ENCODE data around the gene NQO2. TPM values are rescaled to one million over a fixed set of nuclear protein-coding genes. Genes with fewer than 3 reads are reported as not detected.
A peak's percentile ranks its signal among the peaks of the same experiment; 100 is the strongest.
"Not testable (repeated sequence)": the region's sequence is repeated elsewhere in the genome, so short reads cannot be mapped to it uniquely, and the experiment has no call there.

The NQO2 gene
- total RNA-seq, 1 experiment from 2014 or later = 35.8 TPM

DNA sequence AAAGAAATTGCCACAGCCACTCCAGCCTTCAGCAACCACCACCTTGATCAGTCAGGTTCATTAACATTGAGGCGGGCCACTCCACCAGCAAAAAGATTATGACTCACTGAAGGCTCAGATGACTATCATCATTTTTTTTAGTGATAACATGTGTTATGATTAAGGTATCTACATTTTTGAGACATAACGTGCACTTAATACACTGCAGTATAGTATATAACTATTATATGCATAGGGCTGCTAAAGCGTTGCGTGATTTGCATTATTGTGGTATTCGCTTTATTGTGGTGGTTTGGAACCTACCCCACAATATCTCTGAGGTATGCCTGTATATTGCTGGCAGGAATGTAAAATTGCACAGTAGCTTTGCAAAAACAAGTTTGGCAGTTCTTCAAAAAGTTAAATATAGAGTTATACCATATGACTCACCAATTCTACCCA, 61.8 kb downstream of the NQO2 start:
- Mint-ChIP-seq H3K4me1 (ENCODE audit: low read depth, unreplicated experiment) (peaks cover 6% of the 10 kb centered on the region), H3K27me3 (ENCODE audit: insufficient read depth, unreplicated experiment) (no peaks in the 10 kb centered on the region), H3K27ac (ENCODE audit: unreplicated experiment) (no peak overlapping the region), H3K36me3 (ENCODE audit: insufficient read depth, unreplicated experiment) (peaks cover 14% of the 10 kb centered on the region), H3K9me3 (ENCODE audit: unreplicated experiment) (no peaks in the 10 kb centered on the region), H3K4me3 (ENCODE audit: unreplicated experiment) (no peak overlapping the region)
- Histone ChIP-seq H3K4me3 (ENCODE audit: low read depth, low read length) (no peak overlapping the region), H3K9me3 (no peaks in the 10 kb centered on the region), H3K4me1 (no peaks in the 10 kb centered on the region), H3K36me3 (ENCODE audit: control insufficient read depth, insufficient read depth, low read length) (no peaks in the 10 kb centered on the region), H3K27me3 (replicated peaks; ENCODE audit: control insufficient read depth, insufficient read depth, low read length) (no peaks in the 10 kb centered on the region)
- POLR2A ChIA-PET = no interaction called here
- CTCF ChIA-PET = interaction anchor here (0.7 to 1.1 kb wide), 2 partner anchors 8 to 186 kb away, joined by 3 to 4 read pairs; no protein-coding TSS in a partner anchor
- no TSS peak for BruUV-seq (replicated peaks)
- TF ChIP-seq, protein P1, sequence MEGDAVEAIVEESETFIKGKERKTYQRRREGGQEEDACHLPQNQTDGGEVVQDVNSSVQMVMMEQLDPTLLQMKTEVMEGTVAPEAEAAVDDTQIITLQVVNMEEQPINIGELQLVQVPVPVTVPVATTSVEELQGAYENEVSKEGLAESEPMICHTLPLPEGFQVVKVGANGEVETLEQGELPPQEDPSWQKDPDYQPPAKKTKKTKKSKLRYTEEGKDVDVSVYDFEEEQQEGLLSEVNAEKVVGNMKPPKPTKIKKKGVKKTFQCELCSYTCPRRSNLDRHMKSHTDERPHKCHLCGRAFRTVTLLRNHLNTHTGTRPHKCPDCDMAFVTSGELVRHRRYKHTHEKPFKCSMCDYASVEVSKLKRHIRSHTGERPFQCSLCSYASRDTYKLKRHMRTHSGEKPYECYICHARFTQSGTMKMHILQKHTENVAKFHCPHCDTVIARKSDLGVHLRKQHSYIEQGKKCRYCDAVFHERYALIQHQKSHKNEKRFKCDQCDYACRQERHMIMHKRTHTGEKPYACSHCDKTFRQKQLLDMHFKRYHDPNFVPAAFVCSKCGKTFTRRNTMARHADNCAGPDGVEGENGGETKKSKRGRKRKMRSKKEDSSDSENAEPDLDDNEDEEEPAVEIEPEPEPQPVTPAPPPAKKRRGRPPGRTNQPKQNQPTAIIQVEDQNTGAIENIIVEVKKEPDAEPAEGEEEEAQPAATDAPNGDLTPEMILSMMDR (IDR thresholded peaks at IDR 0.05; ENCODE audit: insufficient read depth in 1 of 2, low read depth in 1 of 2, low read length in 1 of 2, severe bottlenecking in 1 of 2, unreplicated experiment in 1 of 2) = no peak
- no peak for DNase-seq
- intact Hi-C loops (cut with micrococcal nuclease; ENCODE audit: unreplicated experiment) = loop anchor here (10.0 kb wide), 1 partner anchor 297 kb away; the partner anchor contains the start of gene WRNIP1

DNA sequence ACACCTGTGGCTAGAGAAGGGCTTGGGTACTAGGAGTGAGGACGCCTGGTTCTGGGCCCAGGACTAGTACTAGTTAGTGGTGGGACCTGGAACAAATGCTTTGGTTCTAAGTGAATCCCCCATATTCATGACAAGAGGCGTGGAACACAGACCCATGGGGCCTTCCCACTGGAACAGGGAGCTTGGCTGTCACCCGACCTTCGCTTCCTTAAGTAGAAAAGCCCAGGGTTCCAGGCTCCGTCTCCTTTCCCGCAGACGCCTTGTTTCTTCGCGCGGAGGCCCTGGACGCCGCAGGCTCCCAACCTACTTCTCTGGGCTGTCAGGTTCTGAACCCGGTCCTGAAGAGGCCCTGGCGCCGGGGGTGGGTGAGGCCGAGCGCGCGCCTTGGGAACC, 63.6 kb downstream of the NQO2 start:
- not testable (repeated sequence) for H3K4me1 Mint-ChIP-seq (ENCODE audit: low read depth, unreplicated experiment); H3K27me3 ChIP-seq (replicated peaks; ENCODE audit: control insufficient read depth, insufficient read depth, low read length); H3K36me3 ChIP-seq (ENCODE audit: control insufficient read depth, insufficient read depth, low read length); BruUV-seq (replicated peaks); H3K4me1 ChIP-seq; H3K9me3 ChIP-seq; H3K9me3 Mint-ChIP-seq (ENCODE audit: unreplicated experiment); H3K27me3 Mint-ChIP-seq (ENCODE audit: insufficient read depth, unreplicated experiment); DNase-seq
- ChIA-PET CTCF (interaction anchor here (0.8 to 1.2 kb wide), 4 partner anchors 64 to 166 kb away, joined by 3 to 12 read pairs (median 3); partner anchors contain the start of gene NQO2), POLR2A (interaction anchor here (1.0 kb wide), 5 partner anchors 10 to 74 kb away, joined by 3 to 17 read pairs (median 6); partner anchors contain the start of gene NQO2)
- Mint-ChIP-seq H3K27ac (ENCODE audit: unreplicated experiment) (peak overlapping the region; percentile 56), H3K36me3 (ENCODE audit: insufficient read depth, unreplicated experiment) (peaks cover 14% of the 10 kb centered on the region), H3K4me3 (ENCODE audit: unreplicated experiment) (peak overlapping the region; percentile 91)
- H3K4me3 ChIP-seq (ENCODE audit: low read depth, low read length) = peak overlapping the region; percentile 97
- intact Hi-C loops (cut with micrococcal nuclease; ENCODE audit: unreplicated experiment) = loop anchor here (10.0 kb wide), 1 partner anchor 299 kb away; the partner anchor contains the start of gene WRNIP1

DNA sequence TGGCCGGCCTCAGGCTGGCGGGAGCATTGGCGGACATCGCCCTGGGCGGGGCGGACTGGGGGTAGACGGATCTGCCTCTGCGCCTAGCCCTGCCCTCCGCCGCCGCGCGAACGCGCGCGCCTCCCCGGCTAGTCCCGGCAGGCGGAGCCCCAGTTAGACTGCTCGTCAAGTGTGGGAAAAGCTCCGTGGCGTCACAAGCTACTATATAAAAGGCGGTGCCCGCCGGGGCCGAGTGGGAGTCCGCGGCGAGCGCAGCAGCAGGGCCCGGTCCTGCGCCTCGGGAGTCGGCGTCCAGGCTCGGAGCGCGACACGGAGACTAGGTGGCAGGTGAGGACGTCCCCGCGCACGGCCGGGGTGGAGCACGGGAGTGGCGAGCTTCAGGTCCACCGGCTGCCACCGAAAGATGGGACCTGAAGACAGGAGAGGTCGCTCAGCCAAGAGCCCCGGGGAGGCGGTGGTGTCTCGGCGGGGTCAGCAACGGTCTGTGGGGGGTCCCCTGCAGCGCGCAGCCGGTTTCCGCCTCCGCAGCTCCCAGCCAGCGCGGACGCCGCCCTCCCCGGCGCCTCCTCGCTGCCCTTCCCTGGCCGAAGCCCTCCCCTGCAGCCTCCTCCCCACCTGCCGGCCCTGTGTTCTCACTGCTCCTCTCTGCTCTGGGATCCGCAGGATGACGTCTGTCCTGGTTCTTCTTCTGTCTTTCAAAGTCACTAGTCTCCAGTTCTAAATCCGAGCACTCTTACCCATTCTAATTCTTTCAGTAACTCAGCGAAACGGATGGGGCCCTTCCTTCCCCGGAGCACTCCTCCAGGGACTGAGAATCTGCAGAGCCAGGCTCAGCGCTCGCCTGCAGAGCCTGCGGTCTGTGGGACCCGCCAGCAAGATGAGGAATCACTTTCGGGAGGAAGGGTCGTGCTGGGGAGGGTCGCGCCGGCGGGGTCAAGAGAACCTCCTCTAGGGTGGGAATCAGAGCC, 64.3 kb downstream of the NQO2 start:
- POLR2A ChIA-PET = interaction anchor here (1.0 kb wide), 5 partner anchors 10 to 75 kb away, joined by 3 to 17 read pairs (median 6); partner anchors contain the start of gene NQO2
- intact Hi-C loops (cut with micrococcal nuclease; ENCODE audit: unreplicated experiment) = loop anchor here (10.0 kb wide), 1 partner anchor 299 kb away; the partner anchor contains the start of gene WRNIP1
- TF ChIP-seq, protein P1 (IDR thresholded peaks at IDR 0.05; ENCODE audit: insufficient read depth in 1 of 2, low read depth in 1 of 2, low read length in 1 of 2, severe bottlenecking in 1 of 2, unreplicated experiment in 1 of 2) = peak in 1 of 2 experiments; percentile 13
- no peaks in the 10 kb centered on the region for H3K9me3 Mint-ChIP-seq (ENCODE audit: unreplicated experiment)
- peak; percentile 93 to 94 for DNase-seq
- peak overlapping the region; percentile 56 for H3K27ac Mint-ChIP-seq (ENCODE audit: unreplicated experiment)
- BruUV-seq (replicated peaks) = TSS peak; percentile 20
- Histone ChIP-seq H3K9me3 (no peaks in the 10 kb centered on the region), H3K36me3 (ENCODE audit: control insufficient read depth, insufficient read depth, low read length) (no peaks in the 10 kb centered on the region), H3K4me3 (ENCODE audit: low read depth, low read length) (peak overlapping the region; percentile 97), H3K27me3 (replicated peaks; ENCODE audit: control insufficient read depth, insufficient read depth, low read length) (no peaks in the 10 kb centered on the region), H3K4me1 (no peaks in the 10 kb centered on the region)
- peak overlapping the region; percentile 91 for H3K4me3 Mint-ChIP-seq (ENCODE audit: unreplicated experiment)
- H3K27me3 Mint-ChIP-seq (ENCODE audit: insufficient read depth, unreplicated experiment) = no peaks in the 10 kb centered on the region
- H3K36me3 Mint-ChIP-seq (ENCODE audit: insufficient read depth, unreplicated experiment) = peaks cover 19% of the 10 kb centered on the region
- CTCF ChIA-PET = interaction anchor here (0.6 to 1.2 kb wide), 5 partner anchors 64 to 218 kb away, joined by 3 to 12 read pairs (median 3); partner anchors contain the start of gene NQO2
- H3K4me1 Mint-ChIP-seq (ENCODE audit: low read depth, unreplicated experiment) = peaks cover 6% of the 10 kb centered on the region
